Stimulated activated CD4-positive, alpha-beta T cell treated with anti-CD3 and anti-CD28 coated beads, Interleukin-2, amount 100 ng/mL, for 4 hours (primary cell): ENCODE results near the gene CLDN8.

Source experiments
- DNase-seq: peaks from one replicate; pipeline ENCODE4 v3.0.0-alpha.2; 2020; ENCODE audit warnings: low read depth

The CLDN8 gene

DNA sequence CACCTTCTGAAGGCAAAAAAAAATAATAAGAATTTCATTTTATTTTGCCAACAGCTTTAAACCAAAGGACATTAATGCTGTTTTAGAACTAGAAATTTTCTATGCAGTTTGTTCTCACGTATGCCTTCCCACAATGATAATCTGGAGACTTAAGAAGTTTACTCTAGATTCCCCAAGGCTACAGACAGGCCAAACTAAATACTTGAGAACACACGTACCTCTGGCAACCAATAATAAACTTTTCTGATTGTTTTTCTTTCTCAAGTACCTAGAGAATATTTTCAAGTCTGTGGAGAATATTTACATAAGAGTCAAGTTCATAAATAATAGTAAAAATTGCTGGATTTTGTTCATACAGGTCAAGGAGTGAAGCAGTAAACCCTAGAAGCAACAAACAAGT, 15.9 kb downstream of the CLDN8 start:
- no peak for DNase-seq

DNA sequence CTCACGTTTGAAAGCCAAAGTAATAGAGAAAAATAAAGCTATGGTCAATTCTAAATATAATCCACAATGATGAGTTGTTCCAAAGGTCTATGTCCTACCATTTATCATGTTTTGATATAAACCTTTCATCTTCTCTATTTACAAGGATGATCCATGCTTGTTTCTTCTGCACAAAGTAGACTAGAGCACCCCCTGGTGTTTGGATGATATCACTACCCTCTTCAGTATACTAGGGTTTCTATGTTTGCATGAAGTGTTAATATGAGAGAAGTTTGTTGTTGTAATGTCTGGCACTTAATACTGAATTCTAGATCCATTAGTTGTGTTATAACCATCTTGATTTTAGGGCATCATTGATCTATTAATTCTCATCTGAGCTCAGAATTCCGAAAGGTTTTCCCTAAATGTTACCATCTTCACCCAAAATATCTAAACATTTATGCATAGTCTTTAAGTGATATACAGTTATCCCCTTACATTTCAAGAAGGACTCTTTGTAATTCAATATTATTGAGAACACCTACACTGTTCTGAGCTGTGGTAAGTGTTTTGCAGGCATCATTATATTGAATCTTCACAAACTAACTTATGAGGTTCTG, 21.1 kb downstream of the CLDN8 start:
- no peak for DNase-seq

DNA sequence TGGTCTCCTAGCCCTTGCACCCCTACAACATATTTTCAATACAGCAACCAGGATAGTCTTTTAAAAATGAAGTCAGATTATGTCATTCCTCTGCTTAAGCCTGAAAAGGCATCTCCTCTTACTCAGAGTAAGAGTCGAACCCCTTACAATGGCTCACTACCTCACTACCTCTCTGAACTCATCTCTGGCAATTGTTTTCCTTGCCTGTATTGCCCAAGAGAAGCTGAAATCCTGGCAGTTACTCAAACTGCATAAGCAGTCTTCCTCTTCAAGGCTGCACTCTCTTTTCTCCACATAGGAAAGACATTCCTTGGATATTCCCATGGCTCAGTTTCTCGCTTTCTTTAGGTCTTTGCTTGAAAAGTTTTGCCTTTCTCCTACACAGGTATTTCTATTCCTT, 22.7 kb downstream of the CLDN8 start:
- no peak for DNase-seq

DNA sequence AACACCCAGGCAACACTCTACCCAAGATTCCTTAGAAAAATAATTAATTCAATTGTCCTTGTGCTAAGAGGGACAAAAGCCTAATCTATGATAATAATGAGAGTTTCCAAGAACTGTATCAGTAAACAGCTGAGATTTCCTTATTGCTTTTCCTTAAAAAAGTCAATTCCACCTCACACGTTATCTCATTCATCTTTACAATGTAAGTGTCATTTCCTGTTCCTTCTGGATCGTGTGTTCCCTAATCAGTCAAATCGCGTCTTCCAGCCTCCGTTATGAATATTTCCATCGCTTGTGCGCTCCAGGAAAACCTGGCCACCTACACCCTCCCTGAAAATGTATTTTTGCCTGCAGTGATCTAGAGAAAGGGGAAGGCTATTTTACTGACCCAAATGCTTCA, 25.3 kb downstream of the CLDN8 start:
- no peak for DNase-seq

DNA sequence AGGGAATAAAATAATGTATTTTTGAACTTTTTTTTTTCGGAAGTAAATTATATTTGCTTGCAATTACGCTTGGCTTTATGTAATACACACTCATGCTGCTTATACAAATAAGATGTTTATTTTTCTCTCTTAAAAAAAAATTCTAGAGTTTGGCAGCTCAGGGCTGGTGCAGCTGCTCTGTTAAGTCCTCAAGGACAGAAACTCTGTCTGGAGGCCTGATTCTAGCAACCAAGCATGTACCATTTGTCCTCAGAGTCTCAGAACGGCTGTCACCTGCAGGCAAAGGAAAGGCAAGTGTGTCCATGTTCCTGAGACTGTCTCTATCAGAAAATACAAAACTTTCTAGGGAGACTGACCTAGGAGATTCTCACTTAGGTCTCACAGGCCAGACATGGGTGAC, 26.1 kb downstream of the CLDN8 start:
- no peak for DNase-seq

DNA sequence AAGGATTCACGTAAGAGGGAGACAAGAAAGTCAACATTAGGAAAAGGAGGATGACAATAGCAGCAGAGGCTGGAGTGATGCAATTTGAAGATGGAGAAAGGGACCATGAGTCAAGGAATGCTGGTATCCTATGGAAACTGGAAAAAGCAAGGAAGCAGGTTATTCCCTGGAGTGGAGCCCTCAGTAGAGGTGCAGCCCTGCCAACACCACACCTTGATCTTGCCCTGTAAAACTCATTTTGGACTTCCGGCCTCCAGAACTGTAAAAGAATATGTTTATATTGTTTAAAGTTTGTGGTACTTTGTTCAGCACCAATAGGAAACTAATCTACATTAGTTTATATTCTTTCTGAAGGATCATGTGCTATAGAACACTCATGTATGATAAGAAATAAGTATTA, 29.7 kb downstream of the CLDN8 start:
- DNase-seq, result no peak

DNA sequence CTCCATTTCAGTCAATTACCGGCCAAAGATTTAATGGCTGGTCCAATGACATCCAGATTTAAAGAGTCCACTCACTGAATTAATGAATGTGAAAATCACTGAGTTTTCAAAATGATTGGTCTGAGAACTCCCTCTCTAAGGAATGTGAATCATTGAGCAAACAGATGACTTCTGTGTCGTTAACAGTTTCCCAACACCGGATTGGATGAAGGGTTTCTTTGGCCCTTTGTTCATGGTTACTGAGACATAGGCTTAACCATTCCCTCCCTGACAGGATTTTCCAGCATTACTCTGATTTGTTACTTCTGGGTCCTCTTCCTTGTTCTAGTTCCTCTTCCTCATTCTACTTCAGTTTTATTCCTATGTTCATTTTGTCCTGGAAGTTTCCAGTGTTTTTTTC, 47.8 kb downstream of the CLDN8 start:
- no peak for DNase-seq

DNA sequence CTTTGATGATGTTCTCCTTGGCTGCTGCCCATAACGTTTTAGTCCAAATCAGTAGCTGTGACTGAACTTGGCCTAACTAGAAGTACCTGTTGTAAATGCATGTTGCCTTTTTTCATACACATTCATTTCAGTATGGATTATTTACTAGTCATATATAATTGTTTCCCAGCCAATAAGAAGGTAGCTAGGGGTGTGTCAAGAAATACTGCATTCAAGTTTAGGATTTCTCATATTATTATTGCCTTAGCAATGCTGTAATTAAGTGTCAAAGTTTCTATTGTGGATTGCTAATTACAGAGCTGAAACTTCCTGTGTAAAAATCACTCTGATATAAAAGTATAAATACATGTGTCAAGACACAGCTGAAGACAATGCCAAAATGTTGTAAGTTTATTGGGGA, 49.2 kb downstream of the CLDN8 start, which contains the start of gene CLDN17:
CLDN17 (minus strand) TSS at position 101 of the 400 bp plus-strand sequence. CDS start 188 bp downstream, outside the sequence.
- DNase-seq, result no peak

DNA sequence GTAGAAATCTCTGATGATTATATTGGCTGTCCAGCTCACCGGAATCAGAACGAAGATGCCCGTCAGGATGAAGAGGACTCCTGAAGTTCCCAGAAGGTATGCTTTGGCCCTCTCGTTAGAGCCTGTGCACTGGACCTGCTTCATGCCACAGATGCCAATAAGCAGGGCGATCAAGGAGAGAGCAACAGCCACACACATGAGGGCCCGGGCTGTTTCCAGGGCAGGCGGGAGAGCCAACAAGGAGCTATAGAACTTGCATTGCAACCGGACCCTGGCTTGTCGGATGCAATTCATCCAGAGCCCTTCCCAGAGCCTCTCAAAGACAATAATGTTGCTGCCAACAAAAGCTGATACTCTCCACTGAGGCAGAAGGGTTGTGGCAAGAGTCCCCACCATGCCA, 49.7 kb downstream of the CLDN8 start:
- DNase-seq, result no peak

DNA sequence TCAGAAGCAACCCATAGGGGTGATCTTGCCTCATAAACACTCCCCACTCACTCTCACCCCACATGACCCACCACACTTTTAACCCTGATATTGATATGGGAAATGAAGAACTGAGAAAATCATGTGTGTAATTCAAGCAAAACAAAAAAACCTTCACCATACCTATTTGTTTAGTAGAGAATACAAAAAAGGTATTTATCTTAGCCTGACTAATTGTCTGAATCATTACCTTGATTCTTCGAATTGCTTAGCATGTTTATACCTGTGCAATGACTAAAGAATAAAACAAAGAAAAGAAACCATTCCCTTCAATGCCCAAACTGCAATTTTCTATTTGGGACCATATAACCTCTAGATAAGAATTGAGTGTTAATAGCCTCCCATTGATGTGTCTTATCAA, 51.1 kb downstream of the CLDN8 start:
- no peak for DNase-seq
